A549 (cell line): ENCODE results near the gene RASGEF1C. TPM values are rescaled to one million over a fixed set of nuclear protein-coding genes. Genes with fewer than 3 reads are reported as not detected.

Experiments used
- ATAC-seq, 2 experiments: fragments of 200-7000 bp in 1 of 2; fragments of >200 bp in 1 of 2; cut with Nextera tagmentation in 1 of 2; cut with Tn5 transposase in 1 of 2; 3 replicates each; pipeline versions ENCODE4 v1.8.0 to v1.9.1; 2018 to 2020; ENCODE audit warnings: mild to moderate bottlenecking in 1 of 2, moderate library complexity in 1 of 2
- CTCF ChIA-PET: fragments of 300-600 bp; sonication (Branson Sonifier 250); formaldehyde crosslinking; extraction: SDS; loops from one replicate; lab custom pipeline; 2021; ENCODE audit warnings: antibody characterized with exemption, inconsistent platforms; lab: Yijun Ruan, JAX
- POLR2A ChIA-PET: fragments of 350-600 bp; formaldehyde crosslinking; extraction: SDS; loops from one replicate; lab custom pipeline; 2021; ENCODE audit warnings: antibody characterized with exemption, inconsistent platforms; lab: Yijun Ruan, JAX
- DNase-seq, 2 experiments: peaks; one replicate each; pipeline versions ENCODE4 v3.0.0 to v3.0.0-alpha.2; 2011 to 2016; ENCODE audit warnings: low read depth in 1 of 2, low spot score in 1 of 2
- FAIRE-seq: peaks from 2 replicates; lab custom pipeline; 2011; peaks lifted over from hg19 to GRCh38; lab: Jason Lieb, UNC
- H3K27ac ChIP-seq, 2 experiments: fragments of >200 bp; sonication (Bioruptor Twin); formaldehyde crosslinking; 3 replicates each; pipeline ENCODE4 v1.5.1; 2016 to 2017
- H3K4me1 ChIP-seq: fragments of >200 bp; sonication (Bioruptor Twin); formaldehyde crosslinking; 3 replicates; pipeline ENCODE4 v1.6.1; 2016
- H3K4me2 ChIP-seq: fragments of >200 bp; sonication (Bioruptor Twin); formaldehyde crosslinking; 3 replicates; pipeline ENCODE4 v1.6.1; 2016
- H3K4me3 ChIP-seq: fragments of >200 bp; sonication (Bioruptor Twin); formaldehyde crosslinking; 3 replicates; pipeline ENCODE4 v1.5.1; 2016
- H3K9me3 ChIP-seq: fragments of >200 bp; sonication (Bioruptor Twin); formaldehyde crosslinking; 3 replicates; pipeline ENCODE4 v1.6.1; 2016
- ATOH8 ChIP-seq: fragments of 250-450 bp; sonication (Bioruptor Pico); IDR thresholded peaks from 2 replicates; pipeline ENCODE4 v1.5.0; 2020; ENCODE audit warnings: low read depth, mild to moderate bottlenecking, moderate library complexity
- BCL3 ChIP-seq: fragments of >200 bp; sonication (Bioruptor Twin); formaldehyde crosslinking; IDR thresholded peaks from 3 replicates; pipeline ENCODE4 v1.6.1; 2016
- BHLHE40 ChIP-seq: IDR thresholded peaks from 2 replicates; pipeline ENCODE4 v1.6.1; 2012; ENCODE audit warnings: low read depth, low read length, inconsistent platforms
- CBX8 ChIP-seq: fragments of 200-600 bp; sonication (generic); IDR thresholded peaks from 2 replicates; pipeline ENCODE4 v1.6.1; 2016
- CHD4 ChIP-seq: fragments of 200-600 bp; sonication (generic); IDR thresholded peaks from 2 replicates; pipeline ENCODE4 v1.6.1; 2016; ENCODE audit warnings: antibody characterized with exemption, mild to moderate bottlenecking, borderline replicate concordance
- EHF ChIP-seq: fragments of 250-450 bp; sonication (Bioruptor Pico); IDR thresholded peaks from 2 replicates; pipeline ENCODE4 v1.5.0; 2020; ENCODE audit warnings: mild to moderate bottlenecking
- ELK1 ChIP-seq: fragments of 150-350 bp; IDR thresholded peaks from 2 replicates; pipeline ENCODE4 v1.6.1; 2014; ENCODE audit warnings: low read depth, mild to moderate bottlenecking, low read length
- ESRRA ChIP-seq: fragments of 150-350 bp; IDR thresholded peaks from 2 replicates; pipeline ENCODE4 v1.6.1; 2014; ENCODE audit warnings: mild to moderate bottlenecking, low read length, borderline replicate concordance
- HDAC2 ChIP-seq: fragments of 200-600 bp; sonication (generic); IDR thresholded peaks from 2 replicates; pipeline ENCODE4 v1.6.1; 2016
- HEYL ChIP-seq: fragments of 250-450 bp; sonication (Bioruptor Pico); IDR thresholded peaks from 2 replicates; pipeline ENCODE4 v1.8.0; 2021; ENCODE audit warnings: mild to moderate bottlenecking, moderate library complexity
- HMGXB4 ChIP-seq: fragments of 250-450 bp; sonication (Bioruptor Pico); IDR thresholded peaks from 2 replicates; pipeline ENCODE4 v1.5.0; 2021; ENCODE audit warnings: mild to moderate bottlenecking, moderate library complexity, borderline replicate concordance
- HOXA7 ChIP-seq: fragments of 250-450 bp; sonication (Bioruptor Pico); IDR thresholded peaks from 2 replicates; pipeline ENCODE4 v1.5.0; 2020; ENCODE audit warnings: mild to moderate bottlenecking, moderate library complexity
- JUNB ChIP-seq: fragments of >200 bp; sonication (Bioruptor Twin); formaldehyde crosslinking; IDR thresholded peaks from 2 replicates; pipeline ENCODE4 v1.6.1; 2016
- KDM5A ChIP-seq: fragments of 200-600 bp; sonication (generic); IDR thresholded peaks from 2 replicates; pipeline ENCODE4 v1.6.1; 2016; ENCODE audit warnings: antibody characterized with exemption, mild to moderate bottlenecking
- MAZ ChIP-seq: fragments of 150-350 bp; IDR thresholded peaks from 2 replicates; pipeline ENCODE4 v1.6.1; 2014; ENCODE audit warnings: antibody characterized with exemption, low read depth, low read length, borderline replicate concordance
- PBX3 ChIP-seq: IDR thresholded peaks from 2 replicates; pipeline ENCODE4 v1.6.1; 2012
- PHF8 ChIP-seq: fragments of 200-600 bp; sonication (generic); IDR thresholded peaks from 2 replicates; pipeline ENCODE4 v1.6.1; 2016; ENCODE audit warnings: low read depth, mild to moderate bottlenecking, antibody characterized with exemption, moderate library complexity, borderline replicate concordance
- POLR2AphosphoS2 ChIP-seq: conservative IDR thresholded peaks from 2 replicates; pipeline ENCODE4 v1.6.1; 2012; ENCODE audit warnings: low read length, improper control_type of control experiment, inconsistent platforms
- RARB ChIP-seq: fragments of 250-450 bp; sonication (Bioruptor Pico); IDR thresholded peaks from 2 replicates; pipeline ENCODE4 v1.8.0; 2021; ENCODE audit warnings: mild to moderate bottlenecking, moderate library complexity
- SREBF2 ChIP-seq: fragments of 450-650 bp; IDR thresholded peaks from 2 replicates; pipeline ENCODE4 v1.6.1; 2014; ENCODE audit warnings: mild to moderate bottlenecking, moderate library complexity
- TFCP2L1 ChIP-seq: fragments of 250-450 bp; sonication (Bioruptor Pico); IDR thresholded peaks from 2 replicates; pipeline ENCODE4 v1.5.0; 2021; ENCODE audit warnings: mild to moderate bottlenecking
- TP53 ChIP-seq: fragments of 250-450 bp; sonication (Bioruptor Pico); IDR thresholded peaks from 2 replicates; pipeline ENCODE4 v1.5.0; 2021; ENCODE audit warnings: mild to moderate bottlenecking, moderate library complexity
- USF2 ChIP-seq: fragments of 450-650 bp; IDR thresholded peaks from 2 replicates; pipeline ENCODE4 v1.6.1; 2014; ENCODE audit warnings: antibody characterized with exemption
- ZSCAN20 ChIP-seq: fragments of 250-450 bp; sonication (Bioruptor Pico); IDR thresholded peaks from 2 replicates; pipeline ENCODE4 v1.8.0; 2022; ENCODE audit warnings: mild to moderate bottlenecking, moderate library complexity
- WGBS: methylation state at CpG from one replicate; pipeline ENCODE4 v1.1.6; 2017; ENCODE audit errors: missing lambda C conversion rate; 5-methylcytosine and 5-hydroxymethylcytosine counted together
- polyA plus RNA-seq, 4 experiments: library from polyadenylated mRNA; depleted of rRNA in 3 of 4; stranded (reverse); fragments of >200 nt; fragmentation: RNase III in 1 of 4; extraction: RNeasy Plus Mini Kit Qiagen cat#74134 plus additional on column Dnase treatment in 1 of 4; gene quantifications; 2 replicates in 3 of 4; 3 replicates in 1 of 4; pipeline ENCODE4 v1.2.3, GENCODE V29; 2011 to 2017

The RASGEF1C gene
- polyA plus RNA-seq, 2 of the 4 experiments (the other 2 are of a cell fraction) = 0.12 TPM; not detected in 1

- no peak for TF ChIP-seq MAZ
- no peak for TF ChIP-seq HOXA7 (CRISPR knock-in tag)
- no peak for TF ChIP-seq CHD4
- TF ChIP-seq ELK1 = no peak
- no peak for TF ChIP-seq CBX8
Measured at GRCh38 chr5:180160215-180160614, 48.8 kb downstream of the RASGEF1C start (continued).

GRCh38 chr5:180159756-180160155 lies 49.3 kb downstream of the RASGEF1C start:
- Histone ChIP-seq H3K27ac (no peak overlapping the region), H3K4me2 (no peak overlapping the region; the same call in 2 of the 3 replicates), H3K4me1 (no peaks in the 10 kb centered on the region), H3K9me3 (peaks cover 12% of the 10 kb centered on the region; the same call in 2 of the 3 replicates), H3K4me3 (no peak overlapping the region)
- ChIA-PET POLR2A (no interaction called here), CTCF (no interaction called here)
- DNase-seq (no peak), FAIRE-seq (no peak), ATAC-seq (no peak)
- WGBS = 39% methylated on average over 8 of the region's 8 CpGs
- TF ChIP-seq HEYL (CRISPR knock-in tag) (no peak), HOXA7 (CRISPR knock-in tag) (no peak), KDM5A (no peak), PHF8 (no peak), ATOH8 (CRISPR knock-in tag) (no peak), TP53 (CRISPR knock-in tag) (no peak), HMGXB4 (CRISPR knock-in tag) (no peak), ESRRA (no peak), MAZ (no peak), RARB (no peak), USF2 (no peak)

- no peak overlapping the region for H3K27ac ChIP-seq
- FAIRE-seq (no peak), DNase-seq (no peak), ATAC-seq (no peak)
- no peak overlapping the region for H3K4me2 ChIP-seq
- no peaks in the 10 kb centered on the region; the same call in 2 of the 3 replicates for H3K9me3 ChIP-seq
- H3K4me1 ChIP-seq = no peaks in the 10 kb centered on the region
- ChIA-PET CTCF (no interaction called here), POLR2A (no interaction called here)
- 63% methylated on average over 6 of the region's 6 CpGs for WGBS
- TF ChIP-seq JUNB = no peak
- TF ChIP-seq PHF8 = no peak
- no peak for TF ChIP-seq BHLHE40
- H3K4me3 ChIP-seq = no peak overlapping the region
Measured at GRCh38 chr5:180157866-180158265, 51.1 kb downstream of the RASGEF1C start.

- Histone ChIP-seq H3K4me2 (no peak overlapping the region), H3K9me3 (no peaks in the 10 kb centered on the region; the same call in 2 of the 3 replicates), H3K27ac (no peak overlapping the region), H3K4me3 (no peak overlapping the region), H3K4me1 (no peaks in the 10 kb centered on the region)
- CTCF ChIA-PET = interaction anchor here (1.0 kb wide), 1 partner anchor 27 kb away, joined by 3 read pairs; no protein-coding TSS in a partner anchor
- WGBS = 80% methylated on average over 10 of the region's 10 CpGs
- POLR2A ChIA-PET = no interaction called here
- TF ChIP-seq EHF (CRISPR knock-in tag) (no peak), HDAC2 (no peak), ZSCAN20 (CRISPR knock-in tag) (no peak), BCL3 (no peak), ATOH8 (CRISPR knock-in tag) (no peak), POLR2AphosphoS2 (no peak), PBX3 (no peak), SREBF2 (no peak), TFCP2L1 (CRISPR knock-in tag) (no peak)
- DNase-seq = no peak
- no peak for FAIRE-seq
- ATAC-seq = 0 out of 6 replicates have a peak, but pooled peaks of 1 of the 2 experiments have one; percentile 21
Measured at GRCh38 chr5:180156141-180156540, 52.9 kb downstream of the RASGEF1C start.
